Measurements from ENCODE around the gene HDAC11.

HDAC11 gene

GRCh38 chr3:13501056-13501455, 20.9 kb downstream of the HDAC11 start:
- DNase-seq (ENCODE audit: low read depth), result no peak
- no peak for TF ChIP-seq CTCF (IDR thresholded peaks at IDR 0.05; ENCODE audit: low read length, missing control alignments)
- H3K4me3 ChIP-seq (replicated peaks; ENCODE audit: low read depth, low read length), result no peak overlapping the region

- no peak for TF ChIP-seq CTCF (IDR thresholded peaks at IDR 0.05; ENCODE audit: low read length, missing control alignments)
- no peak overlapping the region for H3K4me3 ChIP-seq (replicated peaks; ENCODE audit: low read depth, low read length)
- no peak for DNase-seq (ENCODE audit: low read depth)
Measured at GRCh38 chr3:13501521-13501920, 21.4 kb downstream of the HDAC11 start.

GRCh38 chr3:13501958-13502790, 22.1 kb downstream of the HDAC11 start:
- H3K4me3 ChIP-seq (replicated peaks; ENCODE audit: low read depth, low read length), result no peak overlapping the region
- no peak for TF ChIP-seq CTCF (IDR thresholded peaks at IDR 0.05; ENCODE audit: low read length, missing control alignments)
- DNase-seq (ENCODE audit: low read depth), result no peak

- DNase-seq (ENCODE audit: low read depth), result no peak
- no peak overlapping the region for H3K4me3 ChIP-seq (replicated peaks; ENCODE audit: low read depth, low read length)
- no peak for TF ChIP-seq CTCF (IDR thresholded peaks at IDR 0.05; ENCODE audit: low read length, missing control alignments)
Measured at GRCh38 chr3:13502791-13503060, 22.6 kb downstream of the HDAC11 start.

- DNase-seq (ENCODE audit: low read depth), result no peak
- no peak for TF ChIP-seq CTCF (IDR thresholded peaks at IDR 0.05; ENCODE audit: low read length, missing control alignments)
- H3K4me3 ChIP-seq (replicated peaks; ENCODE audit: low read depth, low read length), result no peak overlapping the region
Measured at GRCh38 chr3:13504161-13504831, 24.2 kb downstream of the HDAC11 start.

GRCh38 chr3:13505147-13506130, 25.3 kb downstream of the HDAC11 start:
- no peak for TF ChIP-seq CTCF (IDR thresholded peaks at IDR 0.05; ENCODE audit: low read length, missing control alignments)
- no peak overlapping the region for H3K4me3 ChIP-seq (replicated peaks; ENCODE audit: low read depth, low read length)
- no peak for DNase-seq (ENCODE audit: low read depth)
